Ishikawa (cell line): Measurements from ENCODE around the gene SHB.

ENCODE experiments used
- CEBPB ChIP-seq: IDR thresholded peaks from 2 replicates; pipeline ENCODE4 v1.6.1; 2012
- CREB1 ChIP-seq: IDR thresholded peaks from 2 replicates; pipeline ENCODE4 v1.6.1; 2012; ENCODE audit warnings: low read depth
- EGR1 ChIP-seq: IDR thresholded peaks from 2 replicates; pipeline ENCODE4 v1.6.1; 2012
- EP300 ChIP-seq: IDR thresholded peaks from 2 replicates; pipeline ENCODE4 v1.6.1; 2012; ENCODE audit warnings: borderline replicate concordance
- FOXM1 ChIP-seq: IDR thresholded peaks from 2 replicates; pipeline ENCODE4 v1.6.1; 2012; ENCODE audit warnings: low read depth, borderline replicate concordance
- MAX ChIP-seq: IDR thresholded peaks from 2 replicates; pipeline ENCODE4 v1.6.1; 2012
- NFIC ChIP-seq: IDR thresholded peaks from 2 replicates; pipeline ENCODE4 v1.6.1; 2012
- RAD21 ChIP-seq: IDR thresholded peaks from 2 replicates; pipeline ENCODE4 v1.6.1; 2012; ENCODE audit warnings: low read depth
- REST ChIP-seq: IDR thresholded peaks from 2 replicates; pipeline ENCODE4 v1.6.1; 2012; ENCODE audit warnings: low read depth, mild to moderate bottlenecking
- TAF1 ChIP-seq: IDR thresholded peaks from 2 replicates; pipeline ENCODE4 v1.6.1; 2012; ENCODE audit warnings: low read depth, mild to moderate bottlenecking
- TCF12 ChIP-seq: IDR thresholded peaks from 2 replicates; pipeline ENCODE4 v1.6.1; 2012; ENCODE audit warnings: low read depth
- TEAD4 ChIP-seq: IDR thresholded peaks from 2 replicates; pipeline ENCODE4 v1.6.1; 2012
- USF1 ChIP-seq: IDR thresholded peaks from 2 replicates; pipeline ENCODE4 v1.6.1; 2012
- YY1 ChIP-seq: IDR thresholded peaks from 2 replicates; pipeline ENCODE4 v1.6.1; 2012; ENCODE audit warnings: low read depth
- ZBTB7A ChIP-seq: IDR thresholded peaks from 2 replicates; pipeline ENCODE4 v1.6.1; 2012; ENCODE audit warnings: low read depth

SHB gene

GRCh38 chr9:38039907-38040682 lies 28.9 kb downstream of the SHB start:
- no peak for TF ChIP-seq ZBTB7A
- TF ChIP-seq TCF12, result no peak
- TF ChIP-seq CREB1, result no peak
- no peak for TF ChIP-seq EGR1
- TF ChIP-seq EP300, result no peak
- TF ChIP-seq FOXM1, result no peak
- TF ChIP-seq RAD21, result no peak
- TF ChIP-seq NFIC, result no peak
- no peak for TF ChIP-seq USF1
- no peak for TF ChIP-seq CEBPB
- TF ChIP-seq MAX, result no peak
- TF ChIP-seq TAF1, result no peak
- TF ChIP-seq REST, result no peak
- no peak for TF ChIP-seq YY1
- no peak for TF ChIP-seq TEAD4

- TF ChIP-seq TCF12 (no peak), YY1 (no peak), TEAD4 (no peak), FOXM1 (no peak), USF1 (no peak), EP300 (no peak), EGR1 (no peak)
Observed at GRCh38 chr9:38039090-38039906, 29.7 kb downstream of the SHB start.

GRCh38 chr9:38038307-38039089 lies 30.5 kb downstream of the SHB start:
- TF ChIP-seq REST, result no peak
- TF ChIP-seq MAX, result no peak
- TF ChIP-seq FOXM1, result no peak
- TF ChIP-seq EP300, result no peak
- no peak for TF ChIP-seq YY1
- TF ChIP-seq ZBTB7A, result no peak
- TF ChIP-seq USF1, result no peak
- TF ChIP-seq EGR1, result no peak

GRCh38 chr9:38037981-38038306 lies 31.1 kb downstream of the SHB start:
- TF ChIP-seq YY1, result no peak
- no peak for TF ChIP-seq FOXM1
- no peak for TF ChIP-seq CREB1
- no peak for TF ChIP-seq EGR1
- no peak for TF ChIP-seq TAF1
- no peak for TF ChIP-seq MAX
- TF ChIP-seq REST, result no peak
- TF ChIP-seq CEBPB, result no peak
- TF ChIP-seq ZBTB7A, result no peak
- no peak for TF ChIP-seq TEAD4
- TF ChIP-seq EP300, result no peak
- TF ChIP-seq USF1, result no peak
- TF ChIP-seq RAD21, result no peak
- no peak for TF ChIP-seq NFIC
- TF ChIP-seq TCF12, result no peak
